ENCODE measurements around the gene BRI3. TPM values are rescaled to one million over a fixed set of nuclear protein-coding genes. Genes with fewer than 3 reads are reported as not detected.

Gene BRI3
- total and polyA plus RNA-seq, 10 donors: 59.3 to 264 (median 177) TPM

GRCh38 chr7:98285157-98286092, 3.9 kb downstream of the BRI3 start:
- TF ChIP-seq POLR2A (IDR thresholded peaks at IDR 0.05): no peak
- Histone ChIP-seq H3K9me3 (no peaks in the 10 kb centered on the region), H3K27ac (peak overlapping the region; percentile 27 to 98 (median 94)), H3K27me3 (replicated peaks in 1 of 7) (no peaks in the 10 kb centered on the region), H3K36me3 (peaks cover 0 to 70% (median 5%) of the 10 kb centered on the region in 6 donors), H3K4me1 (peaks cover 57 to 88% (median 82%) of the 10 kb centered on the region in 6 donors), H3K4me3 (peak overlapping the region in 7 of 8 donors; percentile 60 to 94 (median 79))
- DNase-seq: no peak
- intact Hi-C loops (cut with DNase I; ENCODE audit: low total_unique reads): no loop called here
- 70 to 83% (median 78%) methylated on average over 10 to 21 of the region's 21 CpGs for WGBS, 5 donors

- H3K27ac ChIP-seq: peak overlapping the region; percentile 27 to 98 (median 94)
- peak overlapping the region in 6 of 8 donors; percentile 10 to 94 (median 80) for H3K4me3 ChIP-seq
Measured at GRCh38 chr7:98286093-98286539, 4.6 kb downstream of the BRI3 start.

GRCh38 chr7:98286701-98287485, 5.4 kb downstream of the BRI3 start:
- H3K9me3 ChIP-seq: no peaks in the 10 kb centered on the region
- H3K4me3 ChIP-seq: peak overlapping the region in 4 of 8 donors; percentile 4 to 94 (median 80)
- TF ChIP-seq POLR2A (IDR thresholded peaks at IDR 0.05) (no peak), CTCF (IDR thresholded peaks at IDR 0.05 in 8 of 11, conservative IDR thresholded peaks at IDR 0.05 in 3 of 11) (no peak), POLR2AphosphoS5 (IDR thresholded peaks at IDR 0.05) (peak in 1 of 3 donors; percentile 32)
- H3K27me3 ChIP-seq (replicated peaks in 1 of 7): no peaks in the 10 kb centered on the region
- peaks cover 54 to 95% (median 79%) of the 10 kb centered on the region in 6 donors for H3K4me1 ChIP-seq
- peaks cover 0 to 85% (median 16%) of the 10 kb centered on the region in 6 donors for H3K36me3 ChIP-seq
- no peak for DNase-seq
- 75 to 85% (median 82%) methylated on average over 10 to 21 of the region's 21 CpGs for WGBS, 5 donors
- peak overlapping the region in 7 of 8 donors; percentile 91 to 98 (median 95) for H3K27ac ChIP-seq
- intact Hi-C loops (cut with DNase I; ENCODE audit: low total_unique reads): no loop called here

More at GRCh38 chr7:98286093-98286539, 4.6 kb downstream of the BRI3 start:
- intact Hi-C loops (cut with DNase I; ENCODE audit: low total_unique reads): no loop called here
- no peaks in the 10 kb centered on the region for H3K27me3 ChIP-seq (replicated peaks in 1 of 7)
- peak; percentile 83 for DNase-seq
- peak; percentile 59 to 66 (median 59) for TF ChIP-seq POLR2AphosphoS5 (IDR thresholded peaks at IDR 0.05)
- no peak for TF ChIP-seq POLR2A (IDR thresholded peaks at IDR 0.05)
- no peaks in the 10 kb centered on the region for H3K9me3 ChIP-seq
- H3K36me3 ChIP-seq: peaks cover 0 to 77% (median 8%) of the 10 kb centered on the region in 6 donors
- H3K4me1 ChIP-seq: peaks cover 54 to 89% (median 79%) of the 10 kb centered on the region in 6 donors
- WGBS, 5 donors: 37 to 82% (median 52%) methylated on average over 8 to 14 of the region's 14 CpGs

- Histone ChIP-seq H3K36me3 (peaks cover 0 to 91% (median 22%) of the 10 kb centered on the region in 6 donors), H3K27ac (peak overlapping the region in 6 of 8 donors; percentile 91 to 98 (median 96)), H3K4me1 (peaks cover 51 to 89% (median 73%) of the 10 kb centered on the region in 6 donors), H3K27me3 (replicated peaks in 1 of 7) (no peaks in the 10 kb centered on the region), H3K4me3 (peak overlapping the region in 3 of 8 donors; percentile 4 to 79 (median 7)), H3K9me3 (no peaks in the 10 kb centered on the region)
- 77 to 88% (median 83%) methylated on average over 12 to 14 of the region's 14 CpGs for WGBS, 5 donors
- peak in 1 of 3 donors; percentile 28 for TF ChIP-seq POLR2AphosphoS5 (IDR thresholded peaks at IDR 0.05)
- no peak for TF ChIP-seq CTCF (IDR thresholded peaks at IDR 0.05 in 8 of 11, conservative IDR thresholded peaks at IDR 0.05 in 3 of 11)
- TF ChIP-seq POLR2A (IDR thresholded peaks at IDR 0.05): no peak
- intact Hi-C loops (cut with DNase I; ENCODE audit: low total_unique reads): no loop called here
- DNase-seq: no peak
Measured at GRCh38 chr7:98287486-98287959, 6.0 kb downstream of the BRI3 start.

Measured in spleen (tissue), 11 donors.